Measurements from ENCODE around the gene TNFAIP8L3. TPM values are rescaled to one million over a fixed set of nuclear protein-coding genes. Genes with fewer than 3 reads are reported as not detected.

The TNFAIP8L3 gene
- total RNA-seq, 4 donors from 2014 or later = 0.75 to 4.9 (median 4.2) TPM

GRCh38 chr15:51046799-51047449 is 47.8 kb downstream of the TNFAIP8L3 start:
- no peaks in the 10 kb centered on the region for H3K36me3 ChIP-seq
- no peaks in the 10 kb centered on the region for H3K27me3 ChIP-seq
- H3K4me3 ChIP-seq = no peak overlapping the region
- H3K9me3 ChIP-seq = no peaks in the 10 kb centered on the region
- TF ChIP-seq CTCF (IDR thresholded peaks at IDR 0.05 in 4 of 5, conservative IDR thresholded peaks at IDR 0.05 in 1 of 5) = no peak
- TF ChIP-seq POLR2A (IDR thresholded peaks at IDR 0.05) = no peak
- intact Hi-C loops (cut with DNase I; ENCODE audit: low total_unique reads) (no loop called here), in situ Hi-C loops (cut with MboI; ENCODE audit: low sequenced_read_pairs in 4 of 4) (no loop called here)
- DNase-seq (no peak), ATAC-seq (no peak)
- H3K4me1 ChIP-seq = peaks cover 2 to 7% of the 10 kb centered on the region in 2 donors
- no peak overlapping the region for H3K27ac ChIP-seq

- Histone ChIP-seq H3K4me1 (no peaks in the 10 kb centered on the region), H3K36me3 (no peaks in the 10 kb centered on the region), H3K27ac (no peak overlapping the region), H3K9me3 (no peaks in the 10 kb centered on the region), H3K27me3 (no peaks in the 10 kb centered on the region), H3K4me3 (no peak overlapping the region)
- intact Hi-C loops (cut with DNase I; ENCODE audit: low total_unique reads) = no loop called here
- no peak for ATAC-seq
- TF ChIP-seq CTCF (IDR thresholded peaks at IDR 0.05 in 4 of 5, conservative IDR thresholded peaks at IDR 0.05 in 1 of 5) = no peak
- no peak for TF ChIP-seq POLR2A (IDR thresholded peaks at IDR 0.05)
- in situ Hi-C loops (cut with MboI; ENCODE audit: low sequenced_read_pairs in 4 of 4) = no loop called here
- no peak for DNase-seq
Observed at GRCh38 chr15:51046016-51046415, 48.7 kb downstream of the TNFAIP8L3 start.

GRCh38 chr15:51044037-51044727 is 50.5 kb downstream of the TNFAIP8L3 start:
- in situ Hi-C loops (cut with MboI; ENCODE audit: low sequenced_read_pairs in 4 of 4) = no loop called here
- TF ChIP-seq POLR2A (IDR thresholded peaks at IDR 0.05) = no peak
- TF ChIP-seq CTCF (IDR thresholded peaks at IDR 0.05 in 4 of 5, conservative IDR thresholded peaks at IDR 0.05 in 1 of 5) = no peak
- H3K4me1 ChIP-seq = no peaks in the 10 kb centered on the region
- H3K36me3 ChIP-seq = no peaks in the 10 kb centered on the region
- H3K27me3 ChIP-seq = no peaks in the 10 kb centered on the region
- DNase-seq (no peak), ATAC-seq (no peak)
- intact Hi-C loops (cut with DNase I; ENCODE audit: low total_unique reads) = no loop called here
- no peak overlapping the region for H3K4me3 ChIP-seq
- H3K27ac ChIP-seq = no peak overlapping the region
- H3K9me3 ChIP-seq = no peaks in the 10 kb centered on the region

- no peaks in the 10 kb centered on the region for H3K36me3 ChIP-seq
- ATAC-seq (no peak), DNase-seq (no peak)
- no peak overlapping the region for H3K4me3 ChIP-seq
- no peaks in the 10 kb centered on the region for H3K9me3 ChIP-seq
- H3K4me1 ChIP-seq = no peaks in the 10 kb centered on the region
- H3K27me3 ChIP-seq = no peaks in the 10 kb centered on the region
- intact Hi-C loops (cut with DNase I; ENCODE audit: low total_unique reads) = no loop called here
- TF ChIP-seq POLR2A (IDR thresholded peaks at IDR 0.05) (no peak), CTCF (IDR thresholded peaks at IDR 0.05 in 4 of 5, conservative IDR thresholded peaks at IDR 0.05 in 1 of 5) (no peak)
- in situ Hi-C loops (cut with MboI; ENCODE audit: low sequenced_read_pairs in 4 of 4) = no loop called here
- H3K27ac ChIP-seq = no peak overlapping the region
Observed at GRCh38 chr15:51038974-51039319, 55.8 kb downstream of the TNFAIP8L3 start.
